NCI-H2196 (cell line): Measurements from ENCODE around the gene STIM2.
"Not testable (repeated sequence)": the region's sequence is repeated elsewhere in the genome, so short reads cannot be mapped to it uniquely, and the experiment has no call there.

Experiments
- DNase-seq: peaks from one replicate; lab custom pipeline; 2025; ENCODE audit not compliant: unreplicated experiment; lab: John Stamatoyannopoulos, UW

STIM2 gene

GRCh38 chr4:26860157-26860921 is at the start of gene STIM2:
Gene STIM2, plus strand, starts transcription at chr4:26860841.
- DNase-seq: peak; percentile 95

DNA sequence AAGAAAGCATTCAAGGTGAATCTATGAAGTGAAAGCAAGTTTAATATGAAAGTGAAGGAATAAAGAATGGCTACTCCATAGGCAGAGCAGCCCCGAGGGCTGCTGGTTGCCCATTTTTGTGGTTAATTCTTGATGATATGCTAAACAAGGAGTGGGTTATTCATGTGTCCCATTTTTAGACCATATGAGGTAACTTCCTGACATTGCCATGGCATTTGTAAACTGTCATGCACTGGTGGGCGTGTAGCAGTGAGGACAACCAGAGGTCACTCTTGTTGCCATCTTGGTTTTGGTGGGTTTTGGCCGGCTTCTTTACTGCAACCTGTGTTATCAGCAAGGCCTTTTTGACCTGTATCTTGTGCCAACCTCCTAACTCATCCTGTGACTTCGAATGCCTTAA is 49.1 kb upstream of the STIM2 start:
- DNase-seq: not testable (repeated sequence)

GRCh38 chr4:26812049-26812714 is 48.5 kb upstream of the STIM2 start:
- no peak for DNase-seq

- DNase-seq: no peak
These were observed 46.9 kb upstream of the STIM2 start for GRCh38 chr4:26813698-26814097.

DNA sequence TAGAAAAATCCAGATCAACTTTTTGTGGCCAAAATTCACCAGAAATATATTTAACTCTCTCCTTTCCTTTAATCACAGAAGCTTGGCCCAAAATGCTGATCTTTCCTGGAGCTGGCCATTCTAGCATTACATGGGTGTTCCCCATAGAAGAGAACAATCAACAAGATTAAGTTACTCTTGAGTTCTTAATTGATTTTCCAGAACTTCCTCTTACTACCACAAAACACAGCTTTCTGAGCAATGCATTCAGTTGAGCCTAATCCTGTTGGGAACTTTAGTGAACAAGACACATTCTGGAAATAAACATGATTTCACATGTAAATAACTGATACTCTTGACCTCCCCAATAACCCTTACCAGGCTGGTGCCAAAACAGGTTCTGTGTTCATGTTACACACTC is 45.4 kb upstream of the STIM2 start:
- DNase-seq: no peak

DNA sequence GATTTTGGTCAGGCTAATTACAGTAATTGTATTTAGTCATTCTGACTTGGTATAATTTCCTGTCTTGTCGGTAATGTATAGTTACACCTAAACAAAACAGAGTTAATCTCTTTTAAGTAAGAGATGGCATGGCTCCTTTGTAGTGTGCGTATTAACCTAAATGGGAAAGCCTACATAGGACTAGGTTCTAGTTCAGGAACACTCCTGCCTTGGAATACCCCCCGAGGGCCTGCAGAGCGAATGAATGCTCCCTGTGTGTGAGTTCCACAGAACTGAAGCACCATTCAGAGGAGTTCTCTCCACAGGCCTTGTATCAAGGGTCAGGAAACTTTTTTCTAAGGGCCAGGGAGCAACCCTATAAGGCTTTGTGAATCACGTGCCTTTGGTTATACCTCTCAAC is 44.9 kb upstream of the STIM2 start:
- DNase-seq: no peak

GRCh38 chr4:26819026-26819425 is 41.6 kb upstream of the STIM2 start:
- no peak for DNase-seq

DNA sequence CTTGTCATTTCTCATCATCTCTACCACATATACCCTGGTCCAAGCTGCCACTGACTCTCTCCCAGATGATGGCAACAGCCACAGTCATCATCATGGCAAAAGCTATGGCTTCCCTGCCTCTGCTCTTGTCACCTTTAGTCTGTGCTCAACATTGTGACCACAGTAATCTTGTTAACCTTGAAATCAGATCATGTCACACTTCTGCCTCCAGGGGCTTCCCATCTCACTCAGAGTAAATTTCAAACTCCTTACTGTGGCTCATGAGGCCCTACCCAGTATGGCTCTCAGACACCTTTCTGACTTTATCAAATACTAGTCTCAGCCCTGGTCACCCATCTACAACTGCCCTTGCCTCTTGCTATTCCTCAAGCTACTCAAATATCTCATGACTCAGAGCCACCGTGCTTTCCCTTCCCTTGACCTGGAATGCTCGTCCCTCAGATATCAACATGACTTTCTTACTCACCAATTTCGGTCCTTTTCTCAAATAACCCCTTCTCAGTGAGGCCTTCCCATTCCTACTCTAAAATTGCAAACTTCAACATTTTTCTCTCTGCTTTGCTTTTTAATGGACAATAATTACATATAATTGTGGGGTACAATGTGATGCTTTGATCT is 41.1 kb upstream of the STIM2 start:
- no peak for DNase-seq

- DNase-seq: no peak
These were observed 40.3 kb upstream of the STIM2 start for GRCh38 chr4:26820346-26820745.

- DNase-seq: no peak
These were observed 39.6 kb upstream of the STIM2 start for GRCh38 chr4:26821031-26821430.

- DNase-seq: no peak
These were observed 38.8 kb upstream of the STIM2 start for GRCh38 chr4:26821677-26822503.

- DNase-seq: no peak
These were observed 38.1 kb upstream of the STIM2 start for GRCh38 chr4:26822546-26822945.

DNA sequence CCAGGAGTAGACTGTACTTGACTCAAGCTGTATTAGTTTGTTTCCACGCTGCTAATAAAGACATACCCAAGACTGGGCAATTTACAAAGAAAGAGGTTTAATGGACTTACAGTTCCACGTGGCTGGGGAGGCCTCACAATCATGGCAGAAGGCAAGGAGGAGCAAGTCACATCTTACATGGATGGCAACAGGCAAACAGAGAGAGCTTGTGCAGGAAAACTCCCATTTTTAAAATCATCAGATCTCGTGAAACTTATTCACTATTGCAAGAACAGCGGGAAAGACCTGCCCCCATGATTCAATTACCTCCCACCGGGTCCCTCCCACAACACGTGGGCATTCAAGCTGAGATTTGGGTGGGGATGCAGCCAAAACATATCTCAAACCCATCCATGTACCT is 37.7 kb upstream of the STIM2 start:
- not testable (repeated sequence) for DNase-seq

DNA sequence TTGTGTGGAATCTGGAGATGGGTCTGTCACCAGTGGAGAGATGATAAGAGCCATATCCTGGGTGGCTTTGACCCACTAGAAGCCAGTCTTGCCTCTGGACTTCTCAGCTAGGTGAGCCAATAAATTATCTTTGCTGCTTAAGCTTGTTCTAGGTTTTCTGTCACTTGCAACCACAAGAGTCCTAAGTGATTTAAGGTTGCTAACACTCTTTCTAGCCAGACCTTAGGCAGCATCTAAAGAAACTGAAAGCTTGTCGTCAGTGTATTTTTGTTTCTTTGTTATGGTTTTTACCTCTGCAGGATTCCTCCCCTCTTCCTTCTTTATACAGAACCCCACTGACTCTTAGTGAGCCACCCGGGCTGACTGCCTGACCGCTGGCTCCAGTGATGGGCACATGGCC is 37.1 kb upstream of the STIM2 start:
- DNase-seq: no peak

GRCh38 chr4:26824667-26825066 is 36.0 kb upstream of the STIM2 start:
- no peak for DNase-seq

DNA sequence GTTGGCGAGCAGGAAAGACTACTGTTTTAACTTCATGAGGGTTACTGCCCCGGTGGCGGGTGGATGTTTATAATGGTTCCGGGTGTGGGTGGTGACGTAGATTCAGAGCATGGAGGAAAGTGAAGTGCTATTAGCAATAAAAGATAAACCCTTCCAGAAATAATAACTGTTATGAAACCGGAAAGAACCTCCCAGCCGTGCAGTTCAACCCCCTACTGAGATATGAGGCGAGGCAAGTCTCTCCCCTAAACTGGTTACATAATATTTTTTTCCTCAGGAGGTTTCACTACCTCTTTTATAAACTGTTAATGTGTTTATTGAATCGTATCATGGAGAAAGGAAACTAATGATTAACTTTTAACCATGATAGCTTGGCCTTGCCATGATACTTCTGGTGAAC is 33.9 kb upstream of the STIM2 start:
- no peak for DNase-seq

DNA sequence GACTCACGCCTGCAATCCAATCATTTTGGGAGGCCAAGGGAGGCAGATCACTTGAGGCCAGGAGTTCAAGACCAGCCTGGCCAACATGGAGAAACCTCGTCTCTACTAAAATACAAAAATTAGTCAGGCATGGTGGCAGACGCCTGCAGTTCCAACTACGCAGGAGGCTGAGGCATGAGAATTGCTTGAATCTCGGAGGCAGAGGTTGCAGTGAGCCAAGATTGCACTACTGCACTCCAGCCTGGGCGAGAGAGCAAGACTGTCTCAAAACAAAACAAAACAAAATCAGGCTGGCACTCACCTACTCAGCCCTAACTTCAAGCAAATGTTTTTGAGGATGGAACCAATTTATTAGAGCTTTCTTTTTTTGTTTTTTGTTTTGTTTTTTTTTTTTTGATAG is 33.3 kb upstream of the STIM2 start:
- not testable (repeated sequence) for DNase-seq

DNA sequence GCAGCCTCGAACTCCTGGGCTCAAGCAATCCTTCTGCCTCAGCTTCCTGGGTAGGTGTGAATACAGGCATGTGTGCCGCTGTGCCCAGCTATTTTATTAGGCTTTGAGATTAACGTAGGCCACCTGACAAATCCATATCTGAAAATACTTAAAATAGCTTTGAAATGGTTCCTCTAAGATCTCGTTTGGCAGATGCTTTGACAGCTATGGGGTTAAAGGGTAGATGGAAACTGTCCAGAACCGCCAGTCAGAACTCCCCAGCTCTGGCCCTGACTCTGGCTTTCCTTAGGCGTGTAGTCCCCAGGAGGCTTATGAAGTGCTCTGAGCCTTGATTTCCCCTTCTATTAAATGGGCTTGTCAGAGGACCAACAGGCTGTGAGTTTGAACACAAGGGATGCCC is 32.8 kb upstream of the STIM2 start:
- no peak for DNase-seq

GRCh38 chr4:26829018-26829417 is 31.6 kb upstream of the STIM2 start:
- no peak for DNase-seq

DNA sequence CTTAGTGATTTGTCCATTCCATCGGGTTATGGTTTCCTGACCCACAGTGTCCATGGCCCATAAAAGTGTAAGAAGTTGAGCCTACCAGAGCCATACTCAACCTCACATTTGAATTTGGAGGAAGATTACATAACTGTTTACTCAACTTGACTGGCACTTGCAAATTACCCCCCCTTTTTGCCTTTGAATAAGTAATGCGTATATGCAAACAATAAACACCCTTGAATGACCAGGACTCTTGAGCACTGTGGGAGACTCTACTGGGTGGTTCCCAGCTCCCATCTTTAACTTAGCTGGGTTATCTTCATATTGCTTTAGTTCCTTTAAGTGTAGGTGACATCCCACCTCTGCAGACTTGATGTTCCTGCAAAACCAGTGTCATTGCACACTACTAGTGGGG is 30.6 kb upstream of the STIM2 start:
- no peak for DNase-seq

GRCh38 chr4:26830701-26831100 is 29.9 kb upstream of the STIM2 start:
- no peak for DNase-seq
